ENCODE measurements around the gene ART1.

DNA sequence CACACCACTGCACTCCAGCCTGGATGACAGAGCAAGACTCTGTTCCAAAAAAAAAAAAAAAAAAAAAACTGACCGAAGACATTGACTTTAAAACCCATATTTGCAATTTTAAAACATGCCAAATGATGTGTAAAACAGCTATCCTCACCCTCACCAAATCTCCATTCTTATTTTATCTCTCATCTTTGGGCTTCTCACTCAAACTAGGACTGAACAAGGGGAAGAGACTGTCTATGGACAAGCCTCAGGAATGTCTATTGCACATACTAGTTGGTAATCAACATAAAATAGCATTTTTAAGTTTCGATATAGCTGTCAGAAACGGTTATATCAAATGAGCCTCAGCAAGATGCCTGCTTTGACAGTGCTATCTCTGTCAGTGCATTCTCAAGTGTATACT, 34.1 kb downstream of the ART1 start:
- TF ChIP-seq, protein P1, sequence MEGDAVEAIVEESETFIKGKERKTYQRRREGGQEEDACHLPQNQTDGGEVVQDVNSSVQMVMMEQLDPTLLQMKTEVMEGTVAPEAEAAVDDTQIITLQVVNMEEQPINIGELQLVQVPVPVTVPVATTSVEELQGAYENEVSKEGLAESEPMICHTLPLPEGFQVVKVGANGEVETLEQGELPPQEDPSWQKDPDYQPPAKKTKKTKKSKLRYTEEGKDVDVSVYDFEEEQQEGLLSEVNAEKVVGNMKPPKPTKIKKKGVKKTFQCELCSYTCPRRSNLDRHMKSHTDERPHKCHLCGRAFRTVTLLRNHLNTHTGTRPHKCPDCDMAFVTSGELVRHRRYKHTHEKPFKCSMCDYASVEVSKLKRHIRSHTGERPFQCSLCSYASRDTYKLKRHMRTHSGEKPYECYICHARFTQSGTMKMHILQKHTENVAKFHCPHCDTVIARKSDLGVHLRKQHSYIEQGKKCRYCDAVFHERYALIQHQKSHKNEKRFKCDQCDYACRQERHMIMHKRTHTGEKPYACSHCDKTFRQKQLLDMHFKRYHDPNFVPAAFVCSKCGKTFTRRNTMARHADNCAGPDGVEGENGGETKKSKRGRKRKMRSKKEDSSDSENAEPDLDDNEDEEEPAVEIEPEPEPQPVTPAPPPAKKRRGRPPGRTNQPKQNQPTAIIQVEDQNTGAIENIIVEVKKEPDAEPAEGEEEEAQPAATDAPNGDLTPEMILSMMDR (IDR thresholded peaks at IDR 0.05; ENCODE audit: low read depth, low read length, missing input control): no peak
- TF ChIP-seq JUND (IDR thresholded peaks at IDR 0.05) (no peak), SP1 (IDR thresholded peaks at IDR 0.05) (no peak), GABPA (IDR thresholded peaks at IDR 0.05 in 1 of 2, conservative IDR thresholded peaks at IDR 0.05 in 1 of 2) (no peak), RAD21 (IDR thresholded peaks at IDR 0.05) (no peak), NR2F2 (IDR thresholded peaks at IDR 0.05) (no peak), YY1 (IDR thresholded peaks at IDR 0.05) (no peak), HNF4A (conservative IDR thresholded peaks at IDR 0.05) (no peak)
- TF ChIP-seq, protein P2, sequence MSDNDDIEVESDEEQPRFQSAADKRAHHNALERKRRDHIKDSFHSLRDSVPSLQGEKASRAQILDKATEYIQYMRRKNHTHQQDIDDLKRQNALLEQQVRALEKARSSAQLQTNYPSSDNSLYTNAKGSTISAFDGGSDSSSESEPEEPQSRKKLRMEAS (IDR thresholded peaks at IDR 0.05): no peak
- TF ChIP-seq, protein P3, sequence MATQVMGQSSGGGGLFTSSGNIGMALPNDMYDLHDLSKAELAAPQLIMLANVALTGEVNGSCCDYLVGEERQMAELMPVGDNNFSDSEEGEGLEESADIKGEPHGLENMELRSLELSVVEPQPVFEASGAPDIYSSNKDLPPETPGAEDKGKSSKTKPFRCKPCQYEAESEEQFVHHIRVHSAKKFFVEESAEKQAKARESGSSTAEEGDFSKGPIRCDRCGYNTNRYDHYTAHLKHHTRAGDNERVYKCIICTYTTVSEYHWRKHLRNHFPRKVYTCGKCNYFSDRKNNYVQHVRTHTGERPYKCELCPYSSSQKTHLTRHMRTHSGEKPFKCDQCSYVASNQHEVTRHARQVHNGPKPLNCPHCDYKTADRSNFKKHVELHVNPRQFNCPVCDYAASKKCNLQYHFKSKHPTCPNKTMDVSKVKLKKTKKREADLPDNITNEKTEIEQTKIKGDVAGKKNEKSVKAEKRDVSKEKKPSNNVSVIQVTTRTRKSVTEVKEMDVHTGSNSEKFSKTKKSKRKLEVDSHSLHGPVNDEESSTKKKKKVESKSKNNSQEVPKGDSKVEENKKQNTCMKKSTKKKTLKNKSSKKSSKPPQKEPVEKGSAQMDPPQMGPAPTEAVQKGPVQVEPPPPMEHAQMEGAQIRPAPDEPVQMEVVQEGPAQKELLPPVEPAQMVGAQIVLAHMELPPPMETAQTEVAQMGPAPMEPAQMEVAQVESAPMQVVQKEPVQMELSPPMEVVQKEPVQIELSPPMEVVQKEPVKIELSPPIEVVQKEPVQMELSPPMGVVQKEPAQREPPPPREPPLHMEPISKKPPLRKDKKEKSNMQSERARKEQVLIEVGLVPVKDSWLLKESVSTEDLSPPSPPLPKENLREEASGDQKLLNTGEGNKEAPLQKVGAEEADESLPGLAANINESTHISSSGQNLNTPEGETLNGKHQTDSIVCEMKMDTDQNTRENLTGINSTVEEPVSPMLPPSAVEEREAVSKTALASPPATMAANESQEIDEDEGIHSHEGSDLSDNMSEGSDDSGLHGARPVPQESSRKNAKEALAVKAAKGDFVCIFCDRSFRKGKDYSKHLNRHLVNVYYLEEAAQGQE (IDR thresholded peaks at IDR 0.05): no peak
- TF ChIP-seq, protein P4, sequence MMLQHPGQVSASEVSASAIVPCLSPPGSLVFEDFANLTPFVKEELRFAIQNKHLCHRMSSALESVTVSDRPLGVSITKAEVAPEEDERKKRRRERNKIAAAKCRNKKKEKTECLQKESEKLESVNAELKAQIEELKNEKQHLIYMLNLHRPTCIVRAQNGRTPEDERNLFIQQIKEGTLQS (IDR thresholded peaks at IDR 0.05): no peak
- TF ChIP-seq, protein P5, sequence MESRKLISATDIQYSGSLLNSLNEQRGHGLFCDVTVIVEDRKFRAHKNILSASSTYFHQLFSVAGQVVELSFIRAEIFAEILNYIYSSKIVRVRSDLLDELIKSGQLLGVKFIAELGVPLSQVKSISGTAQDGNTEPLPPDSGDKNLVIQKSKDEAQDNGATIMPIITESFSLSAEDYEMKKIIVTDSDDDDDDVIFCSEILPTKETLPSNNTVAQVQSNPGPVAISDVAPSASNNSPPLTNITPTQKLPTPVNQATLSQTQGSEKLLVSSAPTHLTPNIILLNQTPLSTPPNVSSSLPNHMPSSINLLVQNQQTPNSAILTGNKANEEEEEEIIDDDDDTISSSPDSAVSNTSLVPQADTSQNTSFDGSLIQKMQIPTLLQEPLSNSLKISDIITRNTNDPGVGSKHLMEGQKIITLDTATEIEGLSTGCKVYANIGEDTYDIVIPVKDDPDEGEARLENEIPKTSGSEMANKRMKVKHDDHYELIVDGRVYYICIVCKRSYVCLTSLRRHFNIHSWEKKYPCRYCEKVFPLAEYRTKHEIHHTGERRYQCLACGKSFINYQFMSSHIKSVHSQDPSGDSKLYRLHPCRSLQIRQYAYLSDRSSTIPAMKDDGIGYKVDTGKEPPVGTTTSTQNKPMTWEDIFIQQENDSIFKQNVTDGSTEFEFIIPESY (IDR thresholded peaks at IDR 0.05): no peak
